Colon (tissue), 2 donors: ENCODE measurements around the gene PPFIA1.

Experiments used
- FAIRE-seq: peaks from 2 replicates; lab custom pipeline; 2012; peaks lifted over from hg19 to GRCh38; lab: Jason Lieb, UNC
- donor health status: control.
- donor health status: control.

The PPFIA1 gene

GRCh38 chr11:70270104-70270876, at the start of gene PPFIA1:
PPFIA1 (plus strand) TSS chr11:70270690; CDS start chr11:70272173, 1,483 bp downstream.
- no peak for FAIRE-seq

GRCh38 chr11:70220920-70221319, 49.6 kb upstream of the PPFIA1 start:
- FAIRE-seq: no peak

GRCh38 chr11:70225681-70226177, 44.8 kb upstream of the PPFIA1 start:
- FAIRE-seq: no peak

GRCh38 chr11:70226183-70226582, 44.3 kb upstream of the PPFIA1 start:
- FAIRE-seq: no peak

GRCh38 chr11:70226967-70227366, 43.5 kb upstream of the PPFIA1 start:
- FAIRE-seq: no peak

GRCh38 chr11:70229737-70230136, 40.8 kb upstream of the PPFIA1 start:
- FAIRE-seq: no peak

- no peak for FAIRE-seq
Measured at GRCh38 chr11:70230151-70230839, 40.2 kb upstream of the PPFIA1 start.

- FAIRE-seq: no peak
Measured at GRCh38 chr11:70230840-70231710, 39.4 kb upstream of the PPFIA1 start.

- FAIRE-seq: no peak
Measured at GRCh38 chr11:70233034-70233433, 37.5 kb upstream of the PPFIA1 start.

GRCh38 chr11:70233511-70233934, 37.0 kb upstream of the PPFIA1 start:
- no peak for FAIRE-seq

- no peak for FAIRE-seq
Measured at GRCh38 chr11:70233962-70234361, 36.5 kb upstream of the PPFIA1 start.

- no peak for FAIRE-seq
Measured at GRCh38 chr11:70240337-70240736, 30.2 kb upstream of the PPFIA1 start.

GRCh38 chr11:70241709-70242108, 28.8 kb upstream of the PPFIA1 start:
- FAIRE-seq: no peak

- FAIRE-seq: no peak
Measured at GRCh38 chr11:70242885-70243284, 27.6 kb upstream of the PPFIA1 start.

- no peak for FAIRE-seq
Measured at GRCh38 chr11:70243912-70244652, 26.4 kb upstream of the PPFIA1 start.

- no peak for FAIRE-seq
Measured at GRCh38 chr11:70244698-70245097, 25.8 kb upstream of the PPFIA1 start.

- FAIRE-seq: no peak
Measured at GRCh38 chr11:70246196-70246595, 24.3 kb upstream of the PPFIA1 start.

GRCh38 chr11:70247042-70247709, 23.3 kb upstream of the PPFIA1 start:
- FAIRE-seq: no peak

GRCh38 chr11:70247710-70248072, 22.8 kb upstream of the PPFIA1 start:
- no peak for FAIRE-seq

GRCh38 chr11:70250876-70251658, 19.4 kb upstream of the PPFIA1 start:
- no peak for FAIRE-seq
